ENCODE data around the gene MEGF8.

Gene MEGF8

GRCh38 chr19:42411581-42412178 lies 86.2 kb downstream of the MEGF8 start:
- Histone ChIP-seq H3K4me3 (ENCODE audit: low read depth, low read length) (no peak overlapping the region), H3K27me3 (ENCODE audit: control insufficient read depth, insufficient read depth, low read length) (no peaks in the 10 kb centered on the region), H2AFZ (no peak overlapping the region), H3K9ac (no peak overlapping the region), H3K79me2 (no peaks in the 10 kb centered on the region), H3K36me3 (ENCODE audit: control insufficient read depth, insufficient read depth, low read length) (no peaks in the 10 kb centered on the region), H3K27ac (no peak overlapping the region), H3K9me3 (ENCODE audit: control insufficient read depth, low read length) (no peaks in the 10 kb centered on the region), H3K4me2 (ENCODE audit: low read length) (no peak overlapping the region), H3K4me1 (peaks cover 16% of the 10 kb centered on the region)
- TF ChIP-seq CTCF (IDR thresholded peaks at IDR 0.05), result no peak

DNA sequence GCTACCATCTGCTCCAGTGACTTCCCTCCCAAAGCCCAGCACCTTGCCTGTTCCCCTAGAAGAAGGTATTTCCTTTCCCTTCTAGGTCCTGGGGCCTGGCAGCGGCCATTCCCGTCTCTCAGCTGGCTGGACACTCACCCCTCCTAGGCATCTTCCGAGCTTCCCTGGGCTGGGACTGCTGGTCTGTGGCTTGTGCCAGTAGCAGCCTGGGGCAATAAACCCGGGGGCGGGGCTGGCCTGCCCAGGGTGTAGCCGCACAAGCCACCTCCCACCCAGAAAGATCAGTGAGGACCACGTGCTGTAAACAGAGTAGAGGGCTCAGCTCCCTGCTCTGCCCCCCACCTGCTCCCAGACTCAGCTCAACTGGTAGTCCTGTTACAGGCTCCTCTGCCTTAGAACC lies 86.8 kb downstream of the MEGF8 start:
- H3K4me2 ChIP-seq (ENCODE audit: low read length), result no peak overlapping the region
- no peak overlapping the region for H3K4me3 ChIP-seq (ENCODE audit: low read depth, low read length)
- H3K9me3 ChIP-seq (ENCODE audit: control insufficient read depth, low read length), result no peaks in the 10 kb centered on the region
- H3K4me1 ChIP-seq, result peaks cover 16% of the 10 kb centered on the region
- no peak overlapping the region for H3K27ac ChIP-seq
- no peaks in the 10 kb centered on the region for H3K36me3 ChIP-seq (ENCODE audit: control insufficient read depth, insufficient read depth, low read length)
- no peaks in the 10 kb centered on the region for H3K27me3 ChIP-seq (ENCODE audit: control insufficient read depth, insufficient read depth, low read length)
- H3K9ac ChIP-seq, result no peak overlapping the region
- no peaks in the 10 kb centered on the region for H3K79me2 ChIP-seq
- no peak overlapping the region for H2AFZ ChIP-seq
- TF ChIP-seq CTCF (IDR thresholded peaks at IDR 0.05), result no peak

GRCh38 chr19:42412661-42413076 lies 87.2 kb downstream of the MEGF8 start:
- no peak for TF ChIP-seq CTCF (IDR thresholded peaks at IDR 0.05)
- Histone ChIP-seq H3K9me3 (ENCODE audit: control insufficient read depth, low read length) (no peaks in the 10 kb centered on the region), H3K4me3 (ENCODE audit: low read depth, low read length) (no peak overlapping the region), H3K27me3 (ENCODE audit: control insufficient read depth, insufficient read depth, low read length) (no peaks in the 10 kb centered on the region), H2AFZ (no peak overlapping the region), H3K4me1 (peaks cover 16% of the 10 kb centered on the region), H3K9ac (no peak overlapping the region), H3K36me3 (ENCODE audit: control insufficient read depth, insufficient read depth, low read length) (no peaks in the 10 kb centered on the region), H3K79me2 (no peaks in the 10 kb centered on the region), H3K27ac (no peak overlapping the region), H3K4me2 (ENCODE audit: low read length) (no peak overlapping the region)

DNA sequence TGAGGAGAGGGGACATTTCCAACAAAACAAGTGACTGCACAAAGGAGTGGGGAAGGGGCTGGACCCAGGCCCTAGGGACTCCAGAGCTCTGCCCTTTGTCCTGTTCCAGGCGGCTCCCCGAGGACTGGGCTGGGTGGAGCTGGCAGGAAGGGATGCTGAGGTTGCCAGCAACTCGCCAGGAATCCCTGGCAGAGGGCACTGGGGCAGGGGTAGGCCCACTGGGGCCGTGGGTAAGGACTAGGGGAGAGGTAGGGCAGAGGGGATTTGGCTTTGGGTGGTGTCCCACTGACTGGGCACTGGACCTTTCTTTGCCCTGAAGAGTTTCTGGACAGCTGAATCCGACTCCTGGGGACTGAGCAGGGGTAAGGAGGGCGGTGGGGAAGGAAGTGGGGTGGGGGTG lies 93.9 kb downstream of the MEGF8 start:
- Histone ChIP-seq H3K79me2 (peaks cover 5% of the 10 kb centered on the region), H3K4me2 (ENCODE audit: low read length) (no peak overlapping the region), H3K9me3 (ENCODE audit: control insufficient read depth, low read length) (no peaks in the 10 kb centered on the region), H3K9ac (no peak overlapping the region), H2AFZ (no peak overlapping the region), H3K27me3 (ENCODE audit: control insufficient read depth, insufficient read depth, low read length) (no peaks in the 10 kb centered on the region), H3K4me1 (peaks cover 10% of the 10 kb centered on the region), H3K4me3 (ENCODE audit: low read depth, low read length) (no peak overlapping the region), H3K36me3 (ENCODE audit: control insufficient read depth, insufficient read depth, low read length) (no peaks in the 10 kb centered on the region), H3K27ac (no peak overlapping the region)
- TF ChIP-seq CTCF (IDR thresholded peaks at IDR 0.05), result no peak

DNA sequence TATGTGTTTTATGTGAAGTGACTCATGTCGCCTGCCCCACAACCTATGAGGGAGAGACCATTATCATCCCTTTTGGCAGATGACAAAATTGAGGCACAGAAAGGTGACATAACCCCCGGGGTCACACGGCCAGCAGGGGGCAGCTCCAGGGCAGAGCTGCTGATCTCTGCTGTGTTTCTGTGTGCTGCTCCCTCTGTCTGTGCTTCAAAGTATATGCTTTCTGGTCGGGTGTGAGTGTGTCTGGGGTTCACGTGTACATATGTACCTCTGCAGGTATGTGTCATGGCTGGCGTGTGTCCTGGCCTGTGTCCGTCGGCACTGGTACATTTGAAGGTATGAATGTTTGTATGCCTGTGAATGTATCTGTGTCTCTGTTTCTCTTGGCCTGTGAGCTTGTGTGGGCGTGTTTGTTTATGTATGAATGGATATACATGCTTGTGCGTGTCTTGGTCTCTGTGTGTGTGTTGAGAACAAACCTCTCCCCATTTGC lies 94.7 kb downstream of the MEGF8 start:
- no peak overlapping the region for H3K27ac ChIP-seq
- peaks cover 10% of the 10 kb centered on the region for H3K4me1 ChIP-seq
- H3K27me3 ChIP-seq (ENCODE audit: control insufficient read depth, insufficient read depth, low read length), result no peaks in the 10 kb centered on the region
- H3K9me3 ChIP-seq (ENCODE audit: control insufficient read depth, low read length), result no peaks in the 10 kb centered on the region
- peaks cover 5% of the 10 kb centered on the region for H3K79me2 ChIP-seq
- H3K4me2 ChIP-seq (ENCODE audit: low read length), result no peak overlapping the region
- no peaks in the 10 kb centered on the region for H3K36me3 ChIP-seq (ENCODE audit: control insufficient read depth, insufficient read depth, low read length)
- no peak overlapping the region for H3K9ac ChIP-seq
- no peak overlapping the region for H3K4me3 ChIP-seq (ENCODE audit: low read depth, low read length)
- TF ChIP-seq CTCF (IDR thresholded peaks at IDR 0.05), result peak; percentile 43
- H2AFZ ChIP-seq, result no peak overlapping the region
